T-helper 1 cell (primary cell): Measurements from ENCODE around the gene ARHGAP15.

Experiments used
- DNase-seq, 5 donors: peaks; one replicate each; pipeline ENCODE4 v3.0.0-alpha.2; 2012 to 2020

The ARHGAP15 gene

GRCh38 chr2:143229952-143230351 lies 100.7 kb downstream of the ARHGAP15 start:
- no peak for DNase-seq

GRCh38 chr2:143230506-143231253 lies 101.5 kb downstream of the ARHGAP15 start:
- no peak for DNase-seq

GRCh38 chr2:143231254-143231645 lies 102.0 kb downstream of the ARHGAP15 start:
- no peak for DNase-seq

- DNase-seq, result no peak
Observed at GRCh38 chr2:143237146-143237777, 108.0 kb downstream of the ARHGAP15 start.

GRCh38 chr2:143241403-143242088 lies 112.3 kb downstream of the ARHGAP15 start:
- DNase-seq, result no peak

- DNase-seq, result peak in 1 of 5 donors; percentile 32
Observed at GRCh38 chr2:143246246-143246645, 117.0 kb downstream of the ARHGAP15 start.

- DNase-seq, result peak in 2 of 5 donors; percentile 17 to 46
Observed at GRCh38 chr2:143246815-143247744, 117.9 kb downstream of the ARHGAP15 start.

GRCh38 chr2:143248631-143249030 lies 119.4 kb downstream of the ARHGAP15 start:
- no peak for DNase-seq

GRCh38 chr2:143251681-143252080 lies 122.5 kb downstream of the ARHGAP15 start:
- no peak for DNase-seq

- peak in 1 of 5 donors; percentile 42 for DNase-seq
Observed at GRCh38 chr2:143252138-143252907, 123.1 kb downstream of the ARHGAP15 start.

GRCh38 chr2:143254110-143254509 lies 124.9 kb downstream of the ARHGAP15 start:
- DNase-seq, result peak in 1 of 5 donors; percentile 61

- peak in 1 of 5 donors; percentile 34 for DNase-seq
Observed at GRCh38 chr2:143255086-143255485, 125.9 kb downstream of the ARHGAP15 start.

GRCh38 chr2:143255899-143256298 lies 126.7 kb downstream of the ARHGAP15 start:
- peak in 1 of 5 donors; percentile 63 for DNase-seq

- peak in 1 of 5 donors; percentile 89 for DNase-seq
Observed at GRCh38 chr2:143258126-143258892, 129.1 kb downstream of the ARHGAP15 start.

- DNase-seq, result peak; percentile 30 to 86 (median 56)
Observed at GRCh38 chr2:143259368-143259958, 130.2 kb downstream of the ARHGAP15 start.

- DNase-seq, result peak; percentile 9 to 97 (median 31)
Observed at GRCh38 chr2:143261986-143262385, 132.8 kb downstream of the ARHGAP15 start.

GRCh38 chr2:143262389-143262788 lies 133.2 kb downstream of the ARHGAP15 start:
- peak in 1 of 5 donors; percentile 73 for DNase-seq

GRCh38 chr2:143263066-143263625 lies 133.9 kb downstream of the ARHGAP15 start:
- DNase-seq, result peak in 1 of 5 donors; percentile 48

GRCh38 chr2:143264851-143265250 lies 135.6 kb downstream of the ARHGAP15 start:
- DNase-seq, result no peak

- no peak for DNase-seq
Observed at GRCh38 chr2:143279672-143280071, 150.5 kb downstream of the ARHGAP15 start.
